Neutrophil (primary cell): ENCODE measurements around the gene DDX42.

Experiments used
- H3K27ac ChIP-seq: fragments of 200-600 bp; sonication (generic); 2 replicates; pipeline ENCODE4 v1.5.1; 2016; ENCODE audit warnings: mild to moderate bottlenecking, moderate library complexity
- H3K27me3 ChIP-seq: fragments of 200-600 bp; sonication (generic); 2 replicates; pipeline ENCODE4 v1.6.0; 2016; ENCODE audit warnings: mild to moderate bottlenecking
- H3K36me3 ChIP-seq: fragments of 200-600 bp; sonication (generic); 2 replicates; pipeline ENCODE4 v1.5.1; 2017
- H3K4me1 ChIP-seq, 2 experiments: fragments of 200-600 bp in 1 of 2; sonication (generic) in 1 of 2; 1 replicate in 1 of 2; 2 replicates in 1 of 2; pipeline versions ENCODE4 v1.5.1 to v1.6.1; 2013 to 2016; ENCODE audit warnings: low read depth in 1 of 2, low read length in 1 of 2, mild to moderate bottlenecking in 1 of 2, moderate library complexity in 1 of 2; ENCODE audit not compliant: control insufficient read depth in 1 of 2, insufficient read depth in 1 of 2
- H3K4me3 ChIP-seq, 2 experiments: fragments of 200-600 bp in 1 of 2; sonication (generic) in 1 of 2; 1 replicate in 1 of 2; 2 replicates in 1 of 2; pipeline ENCODE4 v1.5.1; 2013 to 2016; ENCODE audit warnings: low read depth in 1 of 2, low read length in 1 of 2, mild to moderate bottlenecking in 1 of 2, moderate library complexity in 1 of 2
- H3K9me3 ChIP-seq: fragments of 200-600 bp; sonication (generic); 2 replicates; pipeline ENCODE4 v1.5.1; 2016
- CTCF ChIP-seq: fragments of 200-600 bp; sonication (generic); IDR thresholded peaks from 2 replicates; pipeline ENCODE4 v1.5.1; 2016; ENCODE audit warnings: antibody characterized with exemption

DDX42 gene

GRCh38 chr17:63805591-63805990, 31.6 kb downstream of the DDX42 start:
- no peak overlapping the region for H3K27ac ChIP-seq
- H3K36me3 ChIP-seq, result peaks cover 97% of the 10 kb centered on the region
- H3K4me1 ChIP-seq, result no peaks in the 10 kb centered on the region
- no peaks in the 10 kb centered on the region for H3K9me3 ChIP-seq
- H3K27me3 ChIP-seq, result no peaks in the 10 kb centered on the region
- TF ChIP-seq CTCF, result no peak
- H3K4me3 ChIP-seq, result no peak overlapping the region

- H3K9me3 ChIP-seq, result no peaks in the 10 kb centered on the region
- H3K4me1 ChIP-seq, result no peaks in the 10 kb centered on the region
- TF ChIP-seq CTCF, result no peak
- H3K4me3 ChIP-seq, result no peak overlapping the region
- H3K27me3 ChIP-seq, result no peaks in the 10 kb centered on the region
- H3K27ac ChIP-seq, result no peak overlapping the region
- peaks cover 99% of the 10 kb centered on the region for H3K36me3 ChIP-seq
Measured at GRCh38 chr17:63809970-63810369, 36.0 kb downstream of the DDX42 start.

GRCh38 chr17:63816123-63816522, 42.2 kb downstream of the DDX42 start:
- H3K27me3 ChIP-seq, result no peaks in the 10 kb centered on the region
- H3K27ac ChIP-seq, result no peak overlapping the region
- no peaks in the 10 kb centered on the region for H3K9me3 ChIP-seq
- H3K4me1 ChIP-seq, result peaks cover 21 to 24% of the 10 kb centered on the region in 2 experiments
- H3K4me3 ChIP-seq, result no peak overlapping the region
- peaks cover 99% of the 10 kb centered on the region for H3K36me3 ChIP-seq
- no peak for TF ChIP-seq CTCF

- Histone ChIP-seq H3K4me1 (peaks cover 26 to 30% of the 10 kb centered on the region in 2 experiments), H3K9me3 (no peaks in the 10 kb centered on the region), H3K27me3 (no peaks in the 10 kb centered on the region), H3K27ac (no peak overlapping the region), H3K36me3 (peaks cover 99% of the 10 kb centered on the region), H3K4me3 (no peak overlapping the region)
- no peak for TF ChIP-seq CTCF
Measured at GRCh38 chr17:63816669-63817068, 42.7 kb downstream of the DDX42 start.

GRCh38 chr17:63817736-63818385, 43.9 kb downstream of the DDX42 start:
- H3K27ac ChIP-seq, result no peak overlapping the region
- peaks cover 99% of the 10 kb centered on the region for H3K36me3 ChIP-seq

More at GRCh38 chr17:63817736-63818385, 43.9 kb downstream of the DDX42 start:
- H3K4me1 ChIP-seq, result peaks cover 29 to 33% of the 10 kb centered on the region in 2 experiments
- no peak for TF ChIP-seq CTCF
- no peaks in the 10 kb centered on the region for H3K27me3 ChIP-seq
- H3K4me3 ChIP-seq, result no peak overlapping the region
- no peaks in the 10 kb centered on the region for H3K9me3 ChIP-seq
